ENCODE measurements around the gene S1PR4.
"Not testable (repeated sequence)": the region's sequence is repeated elsewhere in the genome, so short reads cannot be mapped to it uniquely, and the experiment has no call there.

S1PR4 gene

GRCh38 chr19:3160219-3160618 lies 18.4 kb upstream of the S1PR4 start:
- H3K27me3 Mint-ChIP-seq = no peaks in the 10 kb centered on the region
- no peak overlapping the region for H3K4me3 Mint-ChIP-seq
- peaks cover 7 to 8% of the 10 kb centered on the region in 2 donors for H3K36me3 Mint-ChIP-seq
- ATAC-seq (replicated peaks) (no peak), DNase-seq (no peak)
- H3K9me3 Mint-ChIP-seq = peaks cover 6 to 7% of the 10 kb centered on the region in 2 donors
- H3K4me1 Mint-ChIP-seq = peaks cover 19 to 38% of the 10 kb centered on the region in 2 donors
- H3K27ac Mint-ChIP-seq = peak overlapping the region; percentile 10

- DNase-seq (no peak), ATAC-seq (replicated peaks) (no peak)
These were observed 17.1 kb upstream of the S1PR4 start for GRCh38 chr19:3161453-3161852.

GRCh38 chr19:3162418-3163229 lies 15.9 kb upstream of the S1PR4 start:
- Mint-ChIP-seq H3K4me3 (no peak overlapping the region), H3K36me3 (peaks cover 8 to 10% of the 10 kb centered on the region in 2 donors), H3K4me1 (peaks cover 14 to 42% of the 10 kb centered on the region in 2 donors), H3K27me3 (no peaks in the 10 kb centered on the region), H3K9me3 (peaks cover 4% of the 10 kb centered on the region in 2 donors), H3K27ac (no peak overlapping the region)
- DNase-seq (no peak), ATAC-seq (replicated peaks) (peak in 1 of 2 donors; percentile 37)

More at GRCh38 chr19:3161453-3161852, 17.1 kb upstream of the S1PR4 start:
- Mint-ChIP-seq H3K36me3 (peaks cover 8 to 10% of the 10 kb centered on the region in 2 donors), H3K4me1 (peaks cover 16 to 48% of the 10 kb centered on the region in 2 donors), H3K27me3 (no peaks in the 10 kb centered on the region), H3K9me3 (peaks cover 4% of the 10 kb centered on the region in 2 donors), H3K4me3 (no peak overlapping the region), H3K27ac (peak overlapping the region; percentile 48)

- Mint-ChIP-seq H3K27me3 (no peaks in the 10 kb centered on the region), H3K36me3 (peaks cover 8 to 10% of the 10 kb centered on the region in 2 donors), H3K4me1 (peaks cover 16 to 43% of the 10 kb centered on the region in 2 donors), H3K27ac (peak overlapping the region; percentile 47), H3K9me3 (peaks cover 4% of the 10 kb centered on the region in 2 donors), H3K4me3 (peak overlapping the region in 1 of 2 donors; percentile 35)
- ATAC-seq (replicated peaks) (peak; percentile 94 to 95), DNase-seq (peak; percentile 64)
These were observed 15.2 kb upstream of the S1PR4 start for GRCh38 chr19:3163230-3163886.

GRCh38 chr19:3163943-3164342 lies 14.6 kb upstream of the S1PR4 start:
- H3K4me3 Mint-ChIP-seq = no peak overlapping the region
- H3K9me3 Mint-ChIP-seq = peaks cover 4% of the 10 kb centered on the region in 2 donors
- DNase-seq (no peak), ATAC-seq (replicated peaks) (no peak)
- no peak overlapping the region for H3K27ac Mint-ChIP-seq
- no peaks in the 10 kb centered on the region for H3K27me3 Mint-ChIP-seq
- peaks cover 6 to 7% of the 10 kb centered on the region in 2 donors for H3K36me3 Mint-ChIP-seq
- H3K4me1 Mint-ChIP-seq = peaks cover 16 to 41% of the 10 kb centered on the region in 2 donors

GRCh38 chr19:3167533-3168272 lies 10.9 kb upstream of the S1PR4 start:
- ATAC-seq (replicated peaks) (no peak), DNase-seq (no peak)
- Mint-ChIP-seq H3K36me3 (peaks cover 0 to 4% of the 10 kb centered on the region in 2 donors), H3K9me3 (no peaks in the 10 kb centered on the region), H3K4me1 (peaks cover 35 to 68% of the 10 kb centered on the region in 2 donors), H3K27me3 (no peaks in the 10 kb centered on the region), H3K4me3 (no peak overlapping the region), H3K27ac (peak overlapping the region; percentile 69)

GRCh38 chr19:3171894-3172672 lies 6.5 kb upstream of the S1PR4 start:
- Mint-ChIP-seq H3K27me3 (no peaks in the 10 kb centered on the region), H3K36me3 (peaks cover 3 to 7% of the 10 kb centered on the region in 2 donors), H3K9me3 (no peaks in the 10 kb centered on the region), H3K4me1 (peaks cover 33 to 62% of the 10 kb centered on the region in 2 donors), H3K4me3 (peak overlapping the region; percentile 61 to 65), H3K27ac (peak overlapping the region; percentile 95)
- peak; percentile 72 to 76 for ATAC-seq (replicated peaks)
- DNase-seq = peak; percentile 38

- H3K4me1 Mint-ChIP-seq = peaks cover 35 to 66% of the 10 kb centered on the region in 2 donors
These were observed 5.9 kb upstream of the S1PR4 start for GRCh38 chr19:3172673-3173000.

GRCh38 chr19:3175781-3176714 lies 2.5 kb upstream of the S1PR4 start:
- Mint-ChIP-seq H3K27me3 (no peaks in the 10 kb centered on the region), H3K36me3 (peaks cover 16 to 28% of the 10 kb centered on the region in 2 donors), H3K4me3 (peak overlapping the region; percentile 20 to 76), H3K4me1 (peaks cover 41 to 54% of the 10 kb centered on the region in 2 donors), H3K27ac (peak overlapping the region; percentile 89), H3K9me3 (no peaks in the 10 kb centered on the region)
- DNase-seq (no peak), ATAC-seq (replicated peaks) (no peak)

More at GRCh38 chr19:3172673-3173000, 5.9 kb upstream of the S1PR4 start:
- DNase-seq = peak; percentile 39
- not testable (repeated sequence) for H3K36me3 Mint-ChIP-seq; H3K9me3 Mint-ChIP-seq; H3K27me3 Mint-ChIP-seq; ATAC-seq (replicated peaks)
- peak overlapping the region; percentile 61 to 65 for H3K4me3 Mint-ChIP-seq
- peak overlapping the region; percentile 95 for H3K27ac Mint-ChIP-seq

GRCh38 chr19:3176715-3177501 lies 1.7 kb upstream of the S1PR4 start:
- H3K27me3 Mint-ChIP-seq = no peaks in the 10 kb centered on the region
- H3K36me3 Mint-ChIP-seq = peaks cover 17 to 28% of the 10 kb centered on the region in 2 donors
- H3K9me3 Mint-ChIP-seq = no peaks in the 10 kb centered on the region
- peak overlapping the region; percentile 89 for H3K27ac Mint-ChIP-seq
- DNase-seq = no peak
- peaks cover 37 to 47% of the 10 kb centered on the region in 2 donors for H3K4me1 Mint-ChIP-seq
- H3K4me3 Mint-ChIP-seq = peak overlapping the region; percentile 68 to 76
- ATAC-seq (replicated peaks) = no peak

GRCh38 chr19:3178973-3179738 lies 587 bp downstream of the S1PR4 start:
- no peaks in the 10 kb centered on the region for H3K9me3 Mint-ChIP-seq
- peaks cover 33 to 53% of the 10 kb centered on the region in 2 donors for H3K4me1 Mint-ChIP-seq
- peak; percentile 7 to 10 for ATAC-seq (replicated peaks)
- no peaks in the 10 kb centered on the region for H3K27me3 Mint-ChIP-seq
- H3K36me3 Mint-ChIP-seq = peaks cover 19 to 32% of the 10 kb centered on the region in 2 donors
- peak overlapping the region; percentile 96 for H3K4me3 Mint-ChIP-seq
- peak overlapping the region; percentile 98 for H3K27ac Mint-ChIP-seq
- peak; percentile 40 for DNase-seq

Data from stimulated activated naive B cell treated with anti-CD40 and anti-IgM and Interleukin-4, amounts not matched to agents 10 μg/mL and 1 μg/mL and 100 μg/mL, for 72 hours (primary cell).